Common myeloid progenitor, CD34-positive (primary cell): Measurements from ENCODE around the gene BCAS1.

Source experiments
- CTCF ChIA-PET: fragments of 350-600 bp; sonication (Branson Sonifier 250); formaldehyde crosslinking; loops from one replicate; lab custom pipeline; 2021; ENCODE audit warnings: antibody characterized with exemption; lab: Charles Lee
- POLR2A ChIA-PET: fragments of 350-600 bp; sonication (Branson Sonifier 250); formaldehyde crosslinking; loops from one replicate; lab custom pipeline; 2021; ENCODE audit warnings: antibody characterized with exemption; lab: Charles Lee
- DNase-seq, 3 donors: peaks; one replicate each; pipeline versions ENCODE4 v3.0.0 to v3.0.0-alpha.2; 2013
- H3K27ac ChIP-seq, 2 experiments: 1 replicate in 1 of 2; 2 replicates in 1 of 2; pipeline ENCODE4 v1.7.0; 2013; ENCODE audit warnings: inconsistent platforms in 2 of 2, low read length in 2 of 2, mild to moderate bottlenecking in 2 of 2, low read depth in 1 of 2, moderate library complexity in 1 of 2; ENCODE audit not compliant: severe bottlenecking in 2 of 2, insufficient read depth in 1 of 2, poor library complexity in 1 of 2
- H3K27me3 ChIP-seq, 5 experiments: replicated peaks in 2 of 5; 1 replicate in 3 of 5; 2 replicates in 2 of 5; pipeline versions ENCODE4 v1.6.1 to v1.7.0; 2013; ENCODE audit warnings: low read length in 4 of 5, mild to moderate bottlenecking in 2 of 5, moderate library complexity in 2 of 5, inconsistent platforms in 1 of 5; ENCODE audit not compliant: insufficient read depth in 5 of 5, control insufficient read depth in 4 of 5
- H3K36me3 ChIP-seq, 4 experiments: 1 replicate in 2 of 4; 2 replicates in 2 of 4; pipeline versions ENCODE4 v1.6.1 to v1.7.0; 2013; ENCODE audit warnings: low read length in 3 of 4, control low read depth in 1 of 4, mild to moderate bottlenecking in 1 of 4; ENCODE audit not compliant: control insufficient read depth in 4 of 4, insufficient read depth in 4 of 4
- H3K4me1 ChIP-seq, 4 experiments: 1 replicate in 3 of 4; 2 replicates in 1 of 4; pipeline versions ENCODE4 v1.6.1 to v1.7.1; 2013; ENCODE audit warnings: low read length in 3 of 4, mild to moderate bottlenecking in 3 of 4, control low read depth in 1 of 4, inconsistent platforms in 1 of 4, moderate library complexity in 1 of 4; ENCODE audit not compliant: control insufficient read depth in 4 of 4, insufficient read depth in 4 of 4; ENCODE audit errors: control extremely low read depth in 1 of 4
- H3K4me3 ChIP-seq, 7 experiments: 1 replicate in 4 of 7; 2 replicates in 3 of 7; pipeline versions ENCODE4 v1.5.1 to v1.7.0; 2013; ENCODE audit warnings: mild to moderate bottlenecking in 7 of 7, low read length in 6 of 7, moderate library complexity in 6 of 7, inconsistent platforms in 2 of 7, low read depth in 2 of 7, control low read depth in 1 of 7; ENCODE audit not compliant: insufficient read depth in 4 of 7, control insufficient read depth in 1 of 7; ENCODE audit errors: extremely low read depth in 1 of 7
- H3K9me3 ChIP-seq, 5 experiments: 1 replicate in 4 of 5; 2 replicates in 1 of 5; pipeline versions ENCODE4 v1.6.1 to v1.7.1; 2013; ENCODE audit warnings: low read length in 4 of 5, mild to moderate bottlenecking in 2 of 5, inconsistent platforms in 1 of 5, low read depth in 1 of 5, moderate library complexity in 1 of 5; ENCODE audit not compliant: control insufficient read depth in 4 of 5, insufficient read depth in 2 of 5; ENCODE audit errors: control extremely low read depth in 1 of 5
- WGBS: methylation state at CpG from one replicate; pipeline ENCODE4 v1.1.5; 2013; ENCODE audit not compliant: insufficient coverage; 5-methylcytosine and 5-hydroxymethylcytosine counted together

Gene BCAS1

GRCh38 chr20:54029176-54029575 is 41.2 kb downstream of the BCAS1 start:
- peaks cover 0 to 15% (median 0%) of the 10 kb centered on the region in 5 experiments for H3K9me3 ChIP-seq
- H3K27me3 ChIP-seq, result no peaks in the 10 kb centered on the region
- no peak for DNase-seq
- H3K27ac ChIP-seq, result no peak overlapping the region
- CTCF ChIA-PET, result no interaction called here
- no peak overlapping the region for H3K4me3 ChIP-seq
- POLR2A ChIA-PET, result no interaction called here
- WGBS, result 88% methylated on average over 4 of the region's 5 CpGs
- H3K36me3 ChIP-seq, result no peaks in the 10 kb centered on the region
- H3K4me1 ChIP-seq, result peaks cover 0 to 5% (median 0%) of the 10 kb centered on the region in 4 experiments

GRCh38 chr20:54028276-54029011 is 42.0 kb downstream of the BCAS1 start:
- no peak for DNase-seq
- 94% methylated on average over 20 of the region's 22 CpGs for WGBS
- Histone ChIP-seq H3K36me3 (no peaks in the 10 kb centered on the region), H3K27ac (no peak overlapping the region), H3K27me3 (no peaks in the 10 kb centered on the region), H3K4me1 (peaks cover 0 to 5% (median 0%) of the 10 kb centered on the region in 4 experiments), H3K4me3 (no peak overlapping the region), H3K9me3 (peaks cover 0 to 15% (median 0%) of the 10 kb centered on the region in 5 experiments)
- POLR2A ChIA-PET, result no interaction called here
- CTCF ChIA-PET, result no interaction called here

- CTCF ChIA-PET, result no interaction called here
- 69% methylated on average over 3 of the region's 4 CpGs for WGBS
- no peak for DNase-seq
- Histone ChIP-seq H3K4me3 (no peak overlapping the region), H3K36me3 (no peaks in the 10 kb centered on the region), H3K27me3 (no peaks in the 10 kb centered on the region), H3K9me3 (peaks cover 0 to 13% (median 0%) of the 10 kb centered on the region in 5 experiments), H3K27ac (no peak overlapping the region), H3K4me1 (peaks cover 0 to 5% (median 0%) of the 10 kb centered on the region in 4 experiments)
- POLR2A ChIA-PET, result no interaction called here
Observed at GRCh38 chr20:54027704-54028103, 42.7 kb downstream of the BCAS1 start.

- Histone ChIP-seq H3K27me3 (no peaks in the 10 kb centered on the region), H3K9me3 (peaks cover 0 to 2% (median 0%) of the 10 kb centered on the region in 5 experiments), H3K4me1 (peaks cover 0 to 5% (median 0%) of the 10 kb centered on the region in 4 experiments), H3K36me3 (no peaks in the 10 kb centered on the region), H3K4me3 (no peak overlapping the region), H3K27ac (no peak overlapping the region)
- WGBS, result 98% methylated on average over 6 of the region's 8 CpGs
- POLR2A ChIA-PET, result interaction anchor here (0.6 kb wide), 1 partner anchor 13 kb away, joined by 3 read pairs; no protein-coding TSS in a partner anchor
- no peak for DNase-seq
- CTCF ChIA-PET, result no interaction called here
Observed at GRCh38 chr20:54026295-54027064, 43.9 kb downstream of the BCAS1 start.

- Histone ChIP-seq H3K4me3 (no peak overlapping the region), H3K36me3 (no peaks in the 10 kb centered on the region), H3K4me1 (peaks cover 0 to 5% (median 0%) of the 10 kb centered on the region in 4 experiments), H3K9me3 (peaks cover 0 to 1% (median 0%) of the 10 kb centered on the region in 5 experiments), H3K27me3 (no peaks in the 10 kb centered on the region), H3K27ac (no peak overlapping the region)
- 100% methylated on average over 2 of the region's 3 CpGs for WGBS
- POLR2A ChIA-PET, result interaction anchor here (0.5 kb wide), 1 partner anchor 759 kb away, joined by 3 read pairs; no protein-coding TSS in a partner anchor
- CTCF ChIA-PET, result no interaction called here
- DNase-seq, result no peak
Observed at GRCh38 chr20:54025251-54025771, 45.1 kb downstream of the BCAS1 start.

- no peak for DNase-seq
- Histone ChIP-seq H3K27ac (no peak overlapping the region), H3K36me3 (no peaks in the 10 kb centered on the region), H3K27me3 (no peaks in the 10 kb centered on the region), H3K9me3 (peaks cover 0 to 1% (median 0%) of the 10 kb centered on the region in 5 experiments), H3K4me3 (no peak overlapping the region), H3K4me1 (peaks cover 0 to 5% (median 0%) of the 10 kb centered on the region in 4 experiments)
- ChIA-PET POLR2A (no interaction called here), CTCF (no interaction called here)
- WGBS, result 100% methylated on average over 3 of the region's 3 CpGs
Observed at GRCh38 chr20:54023406-54023805, 47.0 kb downstream of the BCAS1 start.
